ENCODE data around the gene CRYBG3. TPM values are rescaled to one million over a fixed set of nuclear protein-coding genes. Genes with fewer than 3 reads are reported as not detected.

The CRYBG3 gene
- total and polyA plus RNA-seq, 8 donors: 5.7 to 57.6 (median 23.0) TPM

- TF ChIP-seq POLR2A (IDR thresholded peaks at IDR 0.05) (no peak), EP300 (IDR thresholded peaks at IDR 0.05) (no peak), CTCF (IDR thresholded peaks at IDR 0.05) (no peak), POLR2AphosphoS5 (IDR thresholded peaks at IDR 0.05) (no peak)
- Histone ChIP-seq H3K27me3 (no peaks in the 10 kb centered on the region), H3K4me1 (peaks cover 0 to 10% (median 0%) of the 10 kb centered on the region in 4 donors), H3K4me3 (no peak overlapping the region), H3K36me3 (peaks cover 0 to 20% (median 9%) of the 10 kb centered on the region in 4 donors), H3K9me3 (no peaks in the 10 kb centered on the region), H3K27ac (peak overlapping the region in 1 of 5 donors; percentile 15)
- peak in 1 of 2 donors; percentile 29 for DNase-seq
- 65 to 85% (median 74%) methylated on average over 6 of the region's 6 CpGs for WGBS, 5 donors
- intact Hi-C loops (cut with DNase I; ENCODE audit: low total_unique reads): no loop called here
Observed at GRCh38 chr3:97871801-97872524, 50.2 kb downstream of the CRYBG3 start.

- intact Hi-C loops (cut with DNase I; ENCODE audit: low total_unique reads): no loop called here
- WGBS, 5 donors: 86 to 96% (median 92%) methylated on average over 1 of the region's 1 CpG
- TF ChIP-seq POLR2A (IDR thresholded peaks at IDR 0.05) (no peak), EP300 (IDR thresholded peaks at IDR 0.05) (no peak), CTCF (IDR thresholded peaks at IDR 0.05) (no peak), POLR2AphosphoS5 (IDR thresholded peaks at IDR 0.05) (no peak)
- H3K27me3 ChIP-seq: no peaks in the 10 kb centered on the region
- no peak for DNase-seq
- peaks cover 0 to 10% (median 0%) of the 10 kb centered on the region in 4 donors for H3K4me1 ChIP-seq
- H3K36me3 ChIP-seq: peaks cover 0 to 20% (median 9%) of the 10 kb centered on the region in 4 donors
- H3K4me3 ChIP-seq: no peak overlapping the region
- no peaks in the 10 kb centered on the region for H3K9me3 ChIP-seq
- H3K27ac ChIP-seq: no peak overlapping the region
Observed at GRCh38 chr3:97872525-97873042, 50.8 kb downstream of the CRYBG3 start.

- Histone ChIP-seq H3K4me3 (no peak overlapping the region), H3K9me3 (no peaks in the 10 kb centered on the region)
Observed at GRCh38 chr3:97880267-97880666, 58.5 kb downstream of the CRYBG3 start.

More at GRCh38 chr3:97880267-97880666, 58.5 kb downstream of the CRYBG3 start:
- Histone ChIP-seq H3K36me3 (peaks cover 0 to 24% (median 19%) of the 10 kb centered on the region in 4 donors), H3K27ac (no peak overlapping the region), H3K27me3 (no peaks in the 10 kb centered on the region), H3K4me1 (peaks cover 0 to 24% (median 16%) of the 10 kb centered on the region in 4 donors)
- intact Hi-C loops (cut with DNase I; ENCODE audit: low total_unique reads): no loop called here
- DNase-seq: no peak
- no peak for TF ChIP-seq POLR2A (IDR thresholded peaks at IDR 0.05)
- no peak for TF ChIP-seq CTCF (IDR thresholded peaks at IDR 0.05)
- TF ChIP-seq EP300 (IDR thresholded peaks at IDR 0.05): no peak
- no peak for TF ChIP-seq POLR2AphosphoS5 (IDR thresholded peaks at IDR 0.05)

Data from stomach (tissue), 9 donors.